ENCODE data around the gene WDR90. TPM values are rescaled to one million over a fixed set of nuclear protein-coding genes. Genes with fewer than 3 reads are reported as not detected.

The WDR90 gene
- total and polyA plus RNA-seq, 2 of the 13 experiments (the other 11 are each of a cell fraction or from before 2014, with no cell fraction given) = 14.9 to 28.9 TPM

- TF ChIP-seq ZNF609 (CRISPR knock-in tag; IDR thresholded peaks at IDR 0.05; ENCODE audit: borderline replicate concordance) (no peak), KLF16 (CRISPR knock-in tag; IDR thresholded peaks at IDR 0.05) (0 out of 4 replicates have a peak, but pooled peaks of 1 of the 2 experiments have one; percentile 13), ELF1 (CRISPR knock-in tag; IDR thresholded peaks at IDR 0.05) (no peak), MTERF4 (CRISPR knock-in tag; IDR thresholded peaks at IDR 0.05) (no peak), ZNF292 (CRISPR knock-in tag; IDR thresholded peaks at IDR 0.05; ENCODE audit: borderline replicate concordance, low read depth) (no peak), MYPOP (CRISPR knock-in tag; IDR thresholded peaks at IDR 0.05) (0 out of 2 replicates have a peak, but pooled peaks have one; percentile 25), ZNF333 (CRISPR knock-in tag; IDR thresholded peaks at IDR 0.05; ENCODE audit: borderline replicate concordance) (no peak), PHF21A (CRISPR knock-in tag; IDR thresholded peaks at IDR 0.05) (0 out of 2 replicates have a peak, but pooled peaks have one; percentile 10), HINFP (CRISPR knock-in tag; IDR thresholded peaks at IDR 0.05; ENCODE audit: low read depth) (no peak), KAT7 (CRISPR knock-in tag; IDR thresholded peaks at IDR 0.05; ENCODE audit: borderline replicate concordance) (no peak), IRX3 (CRISPR knock-in tag; IDR thresholded peaks at IDR 0.05; ENCODE audit: borderline replicate concordance, low read depth) (no peak), WIZ (CRISPR knock-in tag; IDR thresholded peaks at IDR 0.05) (0 out of 2 replicates have a peak, but pooled peaks have one; percentile 11), NR2F1 (CRISPR knock-in tag; IDR thresholded peaks at IDR 0.05) (peak; percentile 28 to 43; a peak in 2 of 4 replicates), ZNF704 (CRISPR knock-in tag; IDR thresholded peaks at IDR 0.05; ENCODE audit: borderline replicate concordance) (0 out of 2 replicates have a peak, but pooled peaks have one; percentile 50), SRSF1 (optimal IDR thresholded peaks at IDR 0.05; ENCODE audit: low read depth, low read length) (peak; percentile 37), ZNF121 (CRISPR knock-in tag; IDR thresholded peaks at IDR 0.05) (no peak)
These were observed 19.3 kb upstream of the WDR90 start (continued) for GRCh38 chr16:629833-630248.
